PFSK-1 (cell line): ENCODE data around the gene ADCYAP1R1.

Experiments used
- FOXP2 ChIP-seq: optimal IDR thresholded peaks from 2 replicates; pipeline ENCODE3; 2011; ENCODE audit warnings: borderline replicate concordance, control low read depth, inconsistent platforms; ENCODE audit not compliant: insufficient read depth; ENCODE audit errors: extremely low read length, extremely low read depth
- POLR2AphosphoS5 ChIP-seq: IDR thresholded peaks from 2 replicates; pipeline ENCODE4 v1.6.1; 2012; ENCODE audit warnings: low read depth, mild to moderate bottlenecking, control low read depth, low read length, moderate library complexity
- REST ChIP-seq, 2 experiments: IDR thresholded peaks; 2 replicates each; pipeline versions ENCODE4 v1.6.1 to v1.8.0; 2011 to 2012; ENCODE audit warnings: low read depth in 2 of 2, low read length in 2 of 2, control low read depth in 1 of 2, inconsistent platforms in 1 of 2, mild to moderate bottlenecking in 1 of 2, moderate library complexity in 1 of 2; ENCODE audit not compliant: insufficient read depth in 1 of 2
- SIN3A ChIP-seq: IDR thresholded peaks from 2 replicates; pipeline ENCODE4 v1.6.1; 2012; ENCODE audit warnings: mild to moderate bottlenecking, low read length, moderate library complexity, borderline replicate concordance; ENCODE audit not compliant: insufficient read depth
- TAF1 ChIP-seq: IDR thresholded peaks from 2 replicates; pipeline ENCODE4 v1.6.1; 2012; ENCODE audit warnings: low read length, control low read depth, borderline replicate concordance; ENCODE audit not compliant: insufficient read depth

ADCYAP1R1 gene

GRCh38 chr7:31082447-31082846 lies 30.3 kb downstream of the ADCYAP1R1 start:
- no peak for TF ChIP-seq REST (IDR thresholded peaks at IDR 0.05; ENCODE audit: insufficient read depth in 1 of 2, low read depth in 2 of 2, low read length in 2 of 2)
- no peak for TF ChIP-seq FOXP2

GRCh38 chr7:31083210-31083786 lies 31.2 kb downstream of the ADCYAP1R1 start:
- no peak for TF ChIP-seq POLR2AphosphoS5
- TF ChIP-seq REST (IDR thresholded peaks at IDR 0.05; ENCODE audit: insufficient read depth in 1 of 2, low read depth in 2 of 2, low read length in 2 of 2), result no peak
- no peak for TF ChIP-seq TAF1
- TF ChIP-seq SIN3A, result no peak
- TF ChIP-seq FOXP2, result no peak

- TF ChIP-seq FOXP2, result no peak
Measured at GRCh38 chr7:31084226-31084625, 32.1 kb downstream of the ADCYAP1R1 start.

- TF ChIP-seq POLR2AphosphoS5, result no peak
- TF ChIP-seq SIN3A, result no peak
- TF ChIP-seq REST (IDR thresholded peaks at IDR 0.05; ENCODE audit: insufficient read depth in 1 of 2, low read depth in 2 of 2, low read length in 2 of 2), result no peak
- no peak for TF ChIP-seq FOXP2
- no peak for TF ChIP-seq TAF1
Measured at GRCh38 chr7:31087351-31087750, 35.2 kb downstream of the ADCYAP1R1 start.

GRCh38 chr7:31091924-31092434 lies 39.9 kb downstream of the ADCYAP1R1 start:
- TF ChIP-seq POLR2AphosphoS5 (no peak), SIN3A (no peak), REST (IDR thresholded peaks at IDR 0.05; ENCODE audit: insufficient read depth in 1 of 2, low read depth in 2 of 2, low read length in 2 of 2) (no peak), FOXP2 (no peak), TAF1 (no peak)

- no peak for TF ChIP-seq TAF1
- no peak for TF ChIP-seq SIN3A
- no peak for TF ChIP-seq REST (IDR thresholded peaks at IDR 0.05; ENCODE audit: insufficient read depth in 1 of 2, low read depth in 2 of 2, low read length in 2 of 2)
- no peak for TF ChIP-seq FOXP2
- TF ChIP-seq POLR2AphosphoS5, result no peak
Measured at GRCh38 chr7:31092606-31093005, 40.5 kb downstream of the ADCYAP1R1 start.
